Lung microvascular endothelial cell (primary cell): ENCODE results near the gene TTC39B. TPM values are rescaled to one million over a fixed set of nuclear protein-coding genes. Genes with fewer than 3 reads are reported as not detected.
"Not testable (repeated sequence)": the region's sequence is repeated elsewhere in the genome, so short reads cannot be mapped to it uniquely, and the experiment has no call there.

Experiments used
- DNase-seq, 2 donors: peaks; one replicate each; pipeline versions ENCODE4 v3.0.0 to v3.0.0-alpha.2; 2010; ENCODE audit warnings: low read depth in 2 of 2
- total RNA-seq: library from RNA; depleted of rRNA; stranded (reverse); fragments of >200 nt; gene quantifications from 2 replicates; pipeline ENCODE4 v1.2.1, GENCODE V29; 2014

Gene TTC39B
- total RNA-seq: 1.5 and 1.8 TPM in 2 replicates

- DNase-seq: peak; percentile 90
Observed at GRCh38 chr9:15306757-15307522, at the start of gene TTC39B. TSS of gene TTC39B (minus strand) at chr9:15307216. CDS start at chr9:15307125, 91 bp downstream.

- no peak for DNase-seq
Observed at GRCh38 chr9:15355669-15356068, 48.7 kb upstream of the TTC39B start.

- no peak for DNase-seq
Observed at GRCh38 chr9:15354713-15355112, 47.7 kb upstream of the TTC39B start.

- DNase-seq: no peak
Observed at GRCh38 chr9:15353892-15354291, 46.9 kb upstream of the TTC39B start.

- DNase-seq: no peak
Observed at GRCh38 chr9:15352306-15352705, 45.3 kb upstream of the TTC39B start.

- DNase-seq: peak in 1 of 2 donors; percentile 11
Observed at GRCh38 chr9:15349892-15350761, 43.1 kb upstream of the TTC39B start.

GRCh38 chr9:15346837-15347236 is 39.8 kb upstream of the TTC39B start:
- DNase-seq: no peak

GRCh38 chr9:15344191-15344590 is 37.2 kb upstream of the TTC39B start:
- no peak for DNase-seq

- peak in 1 of 2 donors; percentile 4 for DNase-seq
Observed at GRCh38 chr9:15333376-15333881, 26.4 kb upstream of the TTC39B start.

- DNase-seq: no peak
Observed at GRCh38 chr9:15332939-15333338, 25.9 kb upstream of the TTC39B start.

GRCh38 chr9:15329539-15330109 is 22.6 kb upstream of the TTC39B start:
- no peak for DNase-seq

GRCh38 chr9:15328946-15329345 is 21.9 kb upstream of the TTC39B start:
- no peak for DNase-seq

GRCh38 chr9:15322695-15323094 is 15.7 kb upstream of the TTC39B start:
- DNase-seq: not testable (repeated sequence)

GRCh38 chr9:15319661-15320060 is 12.6 kb upstream of the TTC39B start:
- DNase-seq: not testable (repeated sequence)

GRCh38 chr9:15317836-15318235 is 10.8 kb upstream of the TTC39B start:
- no peak for DNase-seq

GRCh38 chr9:15311607-15312006 is 4.6 kb upstream of the TTC39B start:
- peak in 1 of 2 donors; percentile 40 for DNase-seq

GRCh38 chr9:15310107-15310850 is 3.3 kb upstream of the TTC39B start:
- DNase-seq: no peak

GRCh38 chr9:15308511-15308910 is 1.5 kb upstream of the TTC39B start:
- no peak for DNase-seq

GRCh38 chr9:15307523-15307841 is 466 bp upstream of the TTC39B start:
- no peak for DNase-seq

- peak; percentile 14 to 46 for DNase-seq
Observed at GRCh38 chr9:15306068-15306756, 804 bp downstream of the TTC39B start.

- DNase-seq: no peak
Observed at GRCh38 chr9:15305470-15305869, 1.5 kb downstream of the TTC39B start.
